GM21576 (cell line): Measurements from ENCODE around the gene ADGRL2.

Experiments
- ATAC-seq: cut with Tn5 transposase; IDR thresholded peaks from one replicate; pipeline ENCODE4 v1.9.1; 2021; ENCODE audit warnings: mild to moderate bottlenecking, moderate library complexity; ENCODE audit not compliant: unreplicated experiment

ADGRL2 gene

GRCh38 chr1:81805537-81806431 is 5.0 kb downstream of the ADGRL2 start:
- ATAC-seq = no peak

GRCh38 chr1:81806432-81806770 is 5.7 kb downstream of the ADGRL2 start:
- ATAC-seq = no peak

GRCh38 chr1:81808760-81809159 is 8.0 kb downstream of the ADGRL2 start:
- ATAC-seq = no peak

GRCh38 chr1:81809808-81810207 is 9.1 kb downstream of the ADGRL2 start:
- no peak for ATAC-seq

GRCh38 chr1:81811757-81812371 is 11.1 kb downstream of the ADGRL2 start:
- ATAC-seq = no peak

DNA sequence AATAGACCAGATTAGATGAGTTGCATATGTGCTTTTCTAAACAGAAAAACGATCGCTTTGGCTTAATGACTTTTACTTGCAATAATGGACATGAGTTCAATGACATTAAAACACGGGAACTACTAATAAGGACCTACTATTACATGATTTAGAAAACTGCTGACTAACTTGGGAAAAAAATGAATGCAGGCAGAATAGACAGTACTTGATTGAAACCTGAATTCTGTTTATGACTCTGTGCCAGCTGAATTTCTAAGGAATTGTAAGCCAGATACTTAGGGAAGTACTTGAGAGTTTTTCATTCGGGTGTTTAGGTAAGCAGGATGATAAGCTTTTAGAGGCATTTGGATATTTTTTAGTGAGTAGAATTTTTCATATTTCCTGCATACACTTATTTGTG is 12.0 kb downstream of the ADGRL2 start:
- no peak for ATAC-seq

DNA sequence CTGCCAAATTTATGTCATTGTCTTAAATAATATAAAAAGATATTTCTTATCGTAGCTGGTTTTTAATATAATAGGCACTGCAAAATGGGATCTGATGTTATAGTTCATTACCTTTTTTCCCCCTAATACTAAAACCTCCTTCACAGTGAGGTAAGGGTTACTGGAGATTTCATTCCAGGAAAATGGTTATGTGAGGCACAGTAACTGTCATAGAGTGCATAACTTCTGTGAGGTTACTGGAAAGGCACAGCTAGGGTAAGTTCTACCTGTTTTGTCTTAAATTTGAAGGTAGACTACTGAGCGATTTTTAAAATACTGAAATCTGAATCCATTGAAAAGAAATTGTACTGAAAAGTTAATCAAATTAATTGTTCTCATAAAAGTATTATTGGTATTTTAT is 13.0 kb downstream of the ADGRL2 start:
- no peak for ATAC-seq

DNA sequence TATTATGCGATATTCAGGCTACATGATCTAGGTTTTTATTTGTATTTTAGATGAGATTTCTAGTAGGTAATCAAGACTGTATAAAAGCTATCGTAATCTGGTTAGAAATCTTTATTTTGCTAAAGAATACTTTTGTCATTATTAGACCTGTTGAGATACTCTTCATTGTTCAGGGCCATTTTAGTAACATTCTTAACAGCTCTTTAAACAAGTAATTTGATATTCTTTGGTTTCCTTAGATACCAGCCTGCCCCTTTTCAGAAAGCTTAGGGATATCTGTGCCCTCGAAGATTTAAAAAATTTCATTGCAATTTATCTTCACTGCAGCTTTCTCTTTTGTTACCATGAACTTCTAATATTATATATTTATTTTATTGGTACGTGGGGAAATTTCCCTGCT is 18.9 kb downstream of the ADGRL2 start:
- ATAC-seq = no peak

DNA sequence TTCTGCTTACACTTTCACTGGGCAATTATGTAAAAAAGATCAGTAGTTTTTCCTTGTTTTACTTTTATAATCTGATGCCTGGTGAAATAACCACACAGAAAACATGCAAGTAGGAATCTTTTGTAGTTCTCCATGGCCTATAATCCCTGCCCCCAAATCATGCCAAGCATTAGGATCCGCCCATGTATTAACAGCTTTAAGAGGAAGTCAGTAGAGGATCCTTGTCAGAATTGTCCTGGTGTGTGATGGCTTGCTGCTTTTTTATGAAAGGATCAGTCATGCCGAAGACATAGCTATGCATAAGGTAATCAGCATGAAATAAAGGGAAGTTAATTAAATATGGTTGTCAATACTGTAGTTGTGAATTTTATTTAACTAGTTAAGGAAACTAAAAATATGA is 20.0 kb downstream of the ADGRL2 start:
- ATAC-seq = no peak

DNA sequence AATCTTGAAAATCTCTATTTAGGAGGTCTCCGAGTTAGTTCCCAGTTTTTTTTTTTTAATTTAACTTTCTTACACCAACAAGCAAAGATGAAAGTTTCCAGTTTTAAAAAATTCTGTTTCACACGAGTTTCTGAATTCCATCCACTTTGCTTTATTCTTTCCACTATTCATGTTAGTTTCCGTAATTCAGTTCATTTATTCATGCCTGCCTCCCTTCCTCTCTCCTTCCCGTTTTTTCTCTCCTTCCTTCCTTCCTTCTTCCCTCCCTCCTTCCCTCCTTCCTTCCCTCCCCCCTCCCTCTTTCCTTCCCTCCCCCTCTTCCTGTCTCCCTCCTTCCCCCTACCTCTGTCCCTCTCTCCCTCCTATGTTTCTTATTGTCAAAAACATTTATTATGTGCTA is 22.3 kb downstream of the ADGRL2 start:
- no peak for ATAC-seq

DNA sequence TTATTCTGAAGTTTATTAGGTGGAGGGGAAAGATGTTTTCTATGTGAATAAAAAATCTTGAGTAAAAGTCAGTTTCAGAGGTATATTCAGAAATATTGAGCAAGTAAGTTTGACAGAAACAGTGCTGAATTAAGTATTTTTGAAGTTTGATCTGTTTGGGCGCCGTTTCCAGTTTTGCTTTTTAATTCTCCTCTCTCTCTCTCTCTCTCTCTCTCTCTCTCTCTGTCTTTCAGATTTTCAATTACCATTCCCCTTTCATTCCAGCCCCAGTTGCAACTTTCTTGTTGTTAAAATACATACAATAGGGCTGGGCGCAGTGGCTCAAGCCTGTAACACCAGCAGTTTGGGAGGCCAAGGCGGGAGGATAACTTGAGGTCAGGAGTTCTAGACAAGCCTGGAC is 24.0 kb downstream of the ADGRL2 start:
- no peak for ATAC-seq

GRCh38 chr1:81827942-81828341 is 27.2 kb downstream of the ADGRL2 start:
- no peak for ATAC-seq

- no peak for ATAC-seq
Observed at GRCh38 chr1:81832573-81832972, 31.8 kb downstream of the ADGRL2 start.

GRCh38 chr1:81833722-81834121 is 33.0 kb downstream of the ADGRL2 start:
- ATAC-seq = no peak

GRCh38 chr1:81834268-81834667 is 33.5 kb downstream of the ADGRL2 start:
- ATAC-seq = no peak

GRCh38 chr1:81834921-81835698 is 34.4 kb downstream of the ADGRL2 start:
- no peak for ATAC-seq

DNA sequence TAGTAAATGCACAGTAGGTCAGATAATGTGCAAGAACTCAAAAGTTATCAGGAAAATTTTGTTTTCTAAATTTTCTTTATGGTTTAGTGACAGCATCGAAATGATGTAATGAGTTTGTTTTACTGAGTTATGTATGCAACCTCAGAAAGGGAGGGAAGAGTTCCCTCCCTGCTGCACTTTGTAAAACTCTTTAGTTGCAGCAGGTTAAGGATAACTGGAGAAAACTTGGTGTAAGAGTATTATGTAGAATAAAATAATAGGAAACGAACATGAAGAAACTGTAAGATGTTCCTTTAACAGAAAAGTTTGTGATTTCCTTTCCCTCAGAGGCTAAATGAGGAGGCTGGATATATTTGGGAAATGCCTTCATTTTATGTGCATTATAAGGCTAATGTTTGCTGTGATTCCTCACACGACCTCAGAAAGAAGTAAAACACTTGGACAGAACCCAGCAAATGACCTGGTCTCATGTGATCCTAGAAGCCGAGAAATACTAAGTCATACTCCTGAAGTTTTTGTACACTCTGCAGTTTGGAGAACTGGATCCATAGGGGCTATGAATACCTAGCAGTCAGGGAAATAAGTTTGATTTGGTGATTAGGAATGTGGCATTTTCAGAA is 35.4 kb downstream of the ADGRL2 start:
- ATAC-seq = no peak

DNA sequence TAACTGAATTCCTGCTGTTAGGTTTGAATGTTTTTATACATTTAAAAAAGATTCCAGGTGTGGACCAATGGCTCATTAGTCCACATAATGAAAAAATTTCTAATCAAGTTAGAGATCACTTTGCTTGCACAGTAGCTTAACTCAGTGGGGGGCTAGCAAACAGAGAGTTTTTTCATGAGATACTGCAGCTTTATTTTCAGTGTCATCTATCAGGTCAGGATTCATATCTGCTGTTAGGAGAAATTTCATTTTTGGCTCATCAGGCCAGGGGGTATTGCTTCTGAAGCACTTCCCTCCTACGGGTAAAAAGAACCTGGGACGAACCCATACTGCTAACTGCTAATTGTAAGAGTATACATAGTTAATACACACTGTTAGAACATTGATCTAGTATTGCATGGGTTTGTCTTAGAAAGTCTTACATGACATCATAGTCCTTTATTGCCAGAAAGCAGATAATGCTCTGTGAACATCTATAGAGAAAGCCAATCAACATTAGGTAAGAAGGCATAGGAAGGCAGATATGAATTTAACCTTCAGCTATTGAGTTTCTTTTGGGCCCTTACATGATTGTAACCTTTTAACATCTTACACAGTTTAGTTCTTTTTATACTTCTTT is 38.0 kb downstream of the ADGRL2 start:
- ATAC-seq = no peak

- no peak for ATAC-seq
Observed at GRCh38 chr1:81840805-81841204, 40.1 kb downstream of the ADGRL2 start.

DNA sequence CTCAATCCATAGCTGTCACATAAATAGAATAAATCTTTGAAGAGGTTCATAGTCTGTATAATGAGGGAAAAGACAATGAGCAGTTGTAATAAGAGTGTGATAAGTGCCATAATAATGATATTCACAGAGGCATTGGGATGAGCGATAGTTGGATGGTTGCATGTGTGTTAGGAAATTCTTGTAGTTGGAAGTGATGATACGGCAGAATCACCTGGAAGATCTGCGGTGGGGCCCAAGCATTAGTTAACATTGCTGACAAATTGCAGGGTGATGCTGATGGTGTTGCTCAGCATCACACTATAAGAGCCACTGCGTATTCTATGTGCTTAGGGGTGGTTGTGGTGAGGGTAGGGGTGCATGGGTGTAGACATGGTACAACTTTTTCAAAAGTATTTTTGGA is 41.1 kb downstream of the ADGRL2 start:
- ATAC-seq = no peak

GRCh38 chr1:81844477-81844876 is 43.7 kb downstream of the ADGRL2 start:
- no peak for ATAC-seq
